ENCODE data around the gene GCGR.

GCGR gene

DNA sequence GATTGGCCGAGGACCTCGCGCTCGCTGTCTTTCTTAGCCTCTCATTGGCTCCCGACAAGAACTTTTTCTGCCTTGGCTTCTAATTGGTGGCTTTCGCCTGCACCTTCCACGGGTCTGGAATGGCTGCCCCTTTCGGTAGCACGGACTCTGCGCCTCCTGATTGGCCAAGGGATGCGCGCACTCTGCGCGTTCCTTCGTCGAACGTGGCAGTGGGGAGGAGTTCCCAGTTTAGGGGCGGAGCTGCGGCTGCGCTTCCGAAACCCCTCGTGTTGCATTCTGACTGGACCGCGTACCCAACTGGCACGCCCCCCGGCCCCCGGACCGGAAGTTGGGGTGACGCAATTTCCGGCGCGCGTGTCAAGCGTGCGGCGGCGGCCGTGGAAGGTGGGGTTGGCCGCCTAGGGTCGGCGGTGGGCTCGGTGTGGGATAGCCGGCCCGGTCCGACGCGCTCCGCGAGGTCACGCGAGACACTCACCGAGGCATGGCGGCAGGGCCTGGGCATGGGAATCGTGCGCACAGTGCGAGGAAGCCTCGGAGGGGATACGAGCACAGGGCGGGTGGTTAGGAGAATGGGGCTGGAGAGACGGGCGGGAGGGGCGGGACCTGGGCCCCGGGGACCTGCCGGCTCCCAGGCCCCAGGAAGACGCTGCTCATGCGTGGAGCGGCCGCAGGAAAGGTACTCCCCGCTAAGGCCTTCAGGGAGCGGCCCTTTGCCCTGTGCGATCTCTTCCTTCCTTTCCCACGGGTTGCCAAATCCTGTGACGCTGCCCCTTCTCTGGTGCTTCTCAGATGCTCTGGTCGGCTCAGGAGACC lies 57.0 kb downstream of the GCGR start (continued):
- TF ChIP-seq, protein P1, sequence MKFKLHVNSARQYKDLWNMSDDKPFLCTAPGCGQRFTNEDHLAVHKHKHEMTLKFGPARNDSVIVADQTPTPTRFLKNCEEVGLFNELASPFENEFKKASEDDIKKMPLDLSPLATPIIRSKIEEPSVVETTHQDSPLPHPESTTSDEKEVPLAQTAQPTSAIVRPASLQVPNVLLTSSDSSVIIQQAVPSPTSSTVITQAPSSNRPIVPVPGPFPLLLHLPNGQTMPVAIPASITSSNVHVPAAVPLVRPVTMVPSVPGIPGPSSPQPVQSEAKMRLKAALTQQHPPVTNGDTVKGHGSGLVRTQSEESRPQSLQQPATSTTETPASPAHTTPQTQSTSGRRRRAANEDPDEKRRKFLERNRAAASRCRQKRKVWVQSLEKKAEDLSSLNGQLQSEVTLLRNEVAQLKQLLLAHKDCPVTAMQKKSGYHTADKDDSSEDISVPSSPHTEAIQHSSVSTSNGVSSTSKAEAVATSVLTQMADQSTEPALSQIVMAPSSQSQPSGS (tag by site-specific recombination; IDR thresholded peaks at IDR 0.05; ENCODE audit: low read depth): peak; percentile 93
- peak; percentile 69; the same call in 1 of the 2 replicates for TF ChIP-seq ZNF660 (tag by site-specific recombination; IDR thresholded peaks at IDR 0.05)
- TF ChIP-seq ZSCAN23 (tag by site-specific recombination; IDR thresholded peaks at IDR 0.05): no peak
- peak; percentile 97 for TF ChIP-seq ZBTB20 (tag by site-specific recombination; IDR thresholded peaks at IDR 0.05)
- TF ChIP-seq, protein P2, sequence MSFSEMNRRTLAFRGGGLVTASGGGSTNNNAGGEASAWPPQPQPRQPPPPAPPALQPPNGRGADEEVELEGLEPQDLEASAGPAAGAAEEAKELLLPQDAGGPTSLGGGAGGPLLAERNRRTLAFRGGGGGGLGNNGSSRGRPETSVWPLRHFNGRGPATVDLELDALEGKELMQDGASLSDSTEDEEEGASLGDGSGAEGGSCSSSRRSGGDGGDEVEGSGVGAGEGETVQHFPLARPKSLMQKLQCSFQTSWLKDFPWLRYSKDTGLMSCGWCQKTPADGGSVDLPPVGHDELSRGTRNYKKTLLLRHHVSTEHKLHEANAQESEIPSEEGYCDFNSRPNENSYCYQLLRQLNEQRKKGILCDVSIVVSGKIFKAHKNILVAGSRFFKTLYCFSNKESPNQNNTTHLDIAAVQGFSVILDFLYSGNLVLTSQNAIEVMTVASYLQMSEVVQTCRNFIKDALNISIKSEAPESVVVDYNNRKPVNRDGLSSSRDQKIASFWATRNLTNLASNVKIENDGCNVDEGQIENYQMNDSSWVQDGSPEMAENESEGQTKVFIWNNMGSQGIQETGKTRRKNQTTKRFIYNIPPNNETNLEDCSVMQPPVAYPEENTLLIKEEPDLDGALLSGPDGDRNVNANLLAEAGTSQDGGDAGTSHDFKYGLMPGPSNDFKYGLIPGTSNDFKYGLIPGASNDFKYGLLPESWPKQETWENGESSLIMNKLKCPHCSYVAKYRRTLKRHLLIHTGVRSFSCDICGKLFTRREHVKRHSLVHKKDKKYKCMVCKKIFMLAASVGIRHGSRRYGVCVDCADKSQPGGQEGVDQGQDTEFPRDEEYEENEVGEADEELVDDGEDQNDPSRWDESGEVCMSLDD (tag by site-specific recombination; IDR thresholded peaks at IDR 0.05): 0 out of 2 replicates have a peak, but pooled peaks have one; percentile 38
- TF ChIP-seq ZNF571 (tag by site-specific recombination; IDR thresholded peaks at IDR 0.05): no peak
- no peak for TF ChIP-seq ZNF664 (tag by site-specific recombination; IDR thresholded peaks at IDR 0.05)
- TF ChIP-seq ZNF394 (tag by site-specific recombination; IDR thresholded peaks at IDR 0.05; ENCODE audit: borderline replicate concordance): 0 out of 2 replicates have a peak, but pooled peaks have one; percentile 49
- TF ChIP-seq ZNF585B (tag by site-specific recombination; IDR thresholded peaks at IDR 0.05): no peak
- TF ChIP-seq ZNF843 (tag by site-specific recombination; IDR thresholded peaks at IDR 0.05): peak; percentile 34; the same call in 1 of the 2 replicates
- TF ChIP-seq, protein P3, sequence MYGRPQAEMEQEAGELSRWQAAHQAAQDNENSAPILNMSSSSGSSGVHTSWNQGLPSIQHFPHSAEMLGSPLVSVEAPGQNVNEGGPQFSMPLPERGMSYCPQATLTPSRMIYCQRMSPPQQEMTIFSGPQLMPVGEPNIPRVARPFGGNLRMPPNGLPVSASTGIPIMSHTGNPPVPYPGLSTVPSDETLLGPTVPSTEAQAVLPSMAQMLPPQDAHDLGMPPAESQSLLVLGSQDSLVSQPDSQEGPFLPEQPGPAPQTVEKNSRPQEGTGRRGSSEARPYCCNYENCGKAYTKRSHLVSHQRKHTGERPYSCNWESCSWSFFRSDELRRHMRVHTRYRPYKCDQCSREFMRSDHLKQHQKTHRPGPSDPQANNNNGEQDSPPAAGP (tag by site-specific recombination; IDR thresholded peaks at IDR 0.05): peak; percentile 52; the same call in 1 of the 2 replicates
- no peak for TF ChIP-seq ZNF785 (tag by site-specific recombination; IDR thresholded peaks at IDR 0.05)
- TF ChIP-seq BCL11B (tag by site-specific recombination; IDR thresholded peaks at IDR 0.05; ENCODE audit: low read depth): no peak
- TF ChIP-seq, protein P4, sequence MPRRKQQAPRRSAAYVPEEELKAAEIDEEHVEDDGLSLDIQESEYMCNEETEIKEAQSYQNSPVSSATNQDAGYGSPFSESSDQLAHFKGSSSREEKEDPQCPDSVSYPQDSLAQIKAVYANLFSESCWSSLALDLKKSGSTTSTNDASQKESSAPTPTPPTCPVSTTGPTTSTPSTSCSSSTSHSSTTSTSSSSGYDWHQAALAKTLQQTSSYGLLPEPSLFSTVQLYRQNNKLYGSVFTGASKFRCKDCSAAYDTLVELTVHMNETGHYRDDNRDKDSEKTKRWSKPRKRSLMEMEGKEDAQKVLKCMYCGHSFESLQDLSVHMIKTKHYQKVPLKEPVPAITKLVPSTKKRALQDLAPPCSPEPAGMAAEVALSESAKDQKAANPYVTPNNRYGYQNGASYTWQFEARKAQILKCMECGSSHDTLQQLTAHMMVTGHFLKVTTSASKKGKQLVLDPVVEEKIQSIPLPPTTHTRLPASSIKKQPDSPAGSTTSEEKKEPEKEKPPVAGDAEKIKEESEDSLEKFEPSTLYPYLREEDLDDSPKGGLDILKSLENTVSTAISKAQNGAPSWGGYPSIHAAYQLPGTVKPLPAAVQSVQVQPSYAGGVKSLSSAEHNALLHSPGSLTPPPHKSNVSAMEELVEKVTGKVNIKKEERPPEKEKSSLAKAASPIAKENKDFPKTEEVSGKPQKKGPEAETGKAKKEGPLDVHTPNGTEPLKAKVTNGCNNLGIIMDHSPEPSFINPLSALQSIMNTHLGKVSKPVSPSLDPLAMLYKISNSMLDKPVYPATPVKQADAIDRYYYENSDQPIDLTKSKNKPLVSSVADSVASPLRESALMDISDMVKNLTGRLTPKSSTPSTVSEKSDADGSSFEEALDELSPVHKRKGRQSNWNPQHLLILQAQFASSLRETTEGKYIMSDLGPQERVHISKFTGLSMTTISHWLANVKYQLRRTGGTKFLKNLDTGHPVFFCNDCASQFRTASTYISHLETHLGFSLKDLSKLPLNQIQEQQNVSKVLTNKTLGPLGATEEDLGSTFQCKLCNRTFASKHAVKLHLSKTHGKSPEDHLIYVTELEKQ (tag by site-specific recombination; IDR thresholded peaks at IDR 0.05; ENCODE audit: borderline replicate concordance): no peak; the same call in 1 of the 2 replicates
- TF ChIP-seq, protein P5, sequence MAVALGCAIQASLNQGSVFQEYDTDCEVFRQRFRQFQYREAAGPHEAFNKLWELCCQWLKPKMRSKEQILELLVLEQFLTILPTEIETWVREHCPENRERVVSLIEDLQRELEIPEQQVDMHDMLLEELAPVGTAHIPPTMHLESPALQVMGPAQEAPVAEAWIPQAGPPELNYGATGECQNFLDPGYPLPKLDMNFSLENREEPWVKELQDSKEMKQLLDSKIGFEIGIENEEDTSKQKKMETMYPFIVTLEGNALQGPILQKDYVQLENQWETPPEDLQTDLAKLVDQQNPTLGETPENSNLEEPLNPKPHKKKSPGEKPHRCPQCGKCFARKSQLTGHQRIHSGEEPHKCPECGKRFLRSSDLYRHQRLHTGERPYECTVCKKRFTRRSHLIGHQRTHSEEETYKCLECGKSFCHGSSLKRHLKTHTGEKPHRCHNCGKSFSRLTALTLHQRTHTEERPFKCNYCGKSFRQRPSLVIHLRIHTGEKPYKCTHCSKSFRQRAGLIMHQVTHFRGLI (tag by site-specific recombination; IDR thresholded peaks at IDR 0.05): peak; percentile 82
- no peak for TF ChIP-seq ZNF169 (tag by site-specific recombination; IDR thresholded peaks at IDR 0.05)
- peak; percentile 61; the same call in 1 of the 2 replicates for TF ChIP-seq FEZF1 (tag by site-specific recombination; IDR thresholded peaks at IDR 0.05)
